Spleen (tissue), 13 donors: ENCODE measurements around the gene PLEKHB1. TPM values are rescaled to one million over a fixed set of nuclear protein-coding genes. Genes with fewer than 3 reads are reported as not detected.

Experiments used
- DNase-seq: peaks from one replicate; pipeline ENCODE4 v3.0.0-alpha.2; 2020
- H3K27ac ChIP-seq, 8 donors: fragments of 200-600 bp; sonication (generic) in 7 of 8; 1 replicate in 4 of 8; 2 replicates in 4 of 8; pipeline versions ENCODE4 v1.5.0 to v1.8.0; 2016 to 2021; ENCODE audit warnings: inconsistent platforms in 4 of 8, mild to moderate bottlenecking in 4 of 8, moderate library complexity in 1 of 8
- H3K27me3 ChIP-seq, 7 donors: fragments of 200-600 bp; sonication (generic) in 6 of 7; replicated peaks in 1 of 7; 1 replicate in 4 of 7; 2 replicates in 3 of 7; pipeline versions ENCODE4 v1.5.0 to v1.8.0; 2016 to 2021; ENCODE audit warnings: inconsistent platforms in 3 of 7, mild to moderate bottlenecking in 1 of 7
- H3K36me3 ChIP-seq, 6 donors: fragments of 200-600 bp; sonication (generic) in 5 of 6; 1 replicate in 4 of 6; 2 replicates in 2 of 6; pipeline versions ENCODE4 v1.5.0 to v1.8.0; 2016 to 2021; ENCODE audit warnings: inconsistent platforms in 2 of 6
- H3K4me1 ChIP-seq, 6 donors: fragments of 200-600 bp; sonication (generic) in 5 of 6; 1 replicate in 3 of 6; 2 replicates in 3 of 6; pipeline versions ENCODE4 v1.5.0 to v1.8.0; 2016 to 2021; ENCODE audit warnings: inconsistent platforms in 3 of 6
- H3K4me3 ChIP-seq, 8 donors: fragments of 200-600 bp; sonication (generic) in 7 of 8; 1 replicate in 4 of 8; 2 replicates in 4 of 8; pipeline versions ENCODE4 v1.5.0 to v1.8.0; 2016 to 2021; ENCODE audit warnings: inconsistent platforms in 4 of 8, mild to moderate bottlenecking in 4 of 8, moderate library complexity in 2 of 8
- H3K9me3 ChIP-seq, 8 donors: fragments of 200-600 bp; sonication (generic) in 7 of 8; 1 replicate in 4 of 8; 2 replicates in 4 of 8; pipeline versions ENCODE4 v1.5.0 to v1.8.0; 2016 to 2021; ENCODE audit warnings: inconsistent platforms in 4 of 8
- POLR2A ChIP-seq, 3 donors: fragments of 450-650 bp; IDR thresholded peaks; one replicate each; pipeline ENCODE4 v1.5.1; 2017; ENCODE audit warnings: antibody characterized with exemption in 3 of 3, mild to moderate bottlenecking in 1 of 3
- POLR2AphosphoS5 ChIP-seq, 3 donors: sonication (generic); formaldehyde crosslinking; IDR thresholded peaks; one replicate each; pipeline ENCODE4 v1.5.1; 2017; ENCODE audit warnings: antibody characterized with exemption in 3 of 3
- WGBS, 5 donors: extraction: QIAGEN DNeasy Blood & Tissue Kit in 3 of 5; methylation state at CpG; one replicate each; pipeline versions ENCODE4 v1.1.5 to v1.1.7; 2013 to 2018; 5-methylcytosine and 5-hydroxymethylcytosine counted together
- intact Hi-C: fragments of 100-400 bp; cut with DNase I; formaldehyde crosslinking; loops from one replicate; pipeline ENCODE4 v1.15.0; 2023; ENCODE audit warnings: low total_unique reads
- long read RNA-seq, 2 donors: transcript quantifications; one replicate each; lab custom pipeline, GENCODE V29; 2026
- polyA plus RNA-seq, 3 donors: library from polyadenylated mRNA; stranded (reverse); fragments of 200-250 nt; gene quantifications; one replicate each; pipeline ENCODE4 v1.2.1, GENCODE V29; 2013
- total RNA-seq, 7 donors: library from RNA; depleted of rRNA in 3 of 7; stranded (reverse); fragments of >200 nt in 3 of 7; fragmentation: NEBNext Ultra II Directional in 4 of 7; extraction: Animal tissue kit (Norgen Biotek cat#: 25700) in 4 of 7; gene quantifications; one replicate each; pipeline versions ENCODE4 v1.1.0 to v1.2.1, GENCODE V29; 2016 to 2021
- TF ChIP-seq, protein P1 (sequence below), 11 experiments: fragments of 200-600 bp in 7 of 11; fragments of 450-650 bp in 4 of 11; sonication (generic) in 4 of 11; IDR thresholded peaks in 8 of 11; conservative IDR thresholded peaks in 3 of 11; 1 replicate in 7 of 11; 2 replicates in 4 of 11; pipeline versions ENCODE4 v1.4.0 to v1.8.0; 2016 to 2021; ENCODE audit warnings: antibody characterized with exemption in 11 of 11, inconsistent platforms in 4 of 11, mild to moderate bottlenecking in 1 of 11
- donor health status: healthy with polysubstance abuse.
- donor health status: DM: no; HTN: no; CAD: no; lungs with moderate emphysema.
- donor health status: DM: no; HTN: no; CAD: no.
- donor health status: Bipolar disorder and iron deficiency.
- donor health status: healthy.
- donor health status: DM: no; HTN: no; CAD: no.
- donor health status: DM: yes; HTN: yes; CAD: no.

Gene PLEKHB1
- total RNA-seq, result 10 to 100 TPM in 3 of 7 donors, 1 to 10 TPM in 4; 2.0 to 12.3 (median 8.1) TPM
- polyA plus RNA-seq, result 1 to 10 TPM; 3.6 to 8.3 (median 3.7) TPM
- long read RNA-seq, donor 1, result 0 reads
- long read RNA-seq, donor 2, partial matches to known transcripts, result 0 of 1 reads
- long read RNA-seq, donor 2, other reads (novel, unspliced or antisense), result 0 of 1 reads

GRCh38 chr11:73645972-73646631 is at the start of gene PLEKHB1:
Gene PLEKHB1 (plus strand): TSS chr11:73646581. CDS start chr11:73646609, 28 bp downstream.
- 53 to 65% (median 64%) methylated on average over 17 to 26 of the region's 26 CpGs for WGBS, 5 donors
- intact Hi-C loops, result no loop called here
- H3K4me3 ChIP-seq, result peak within 1 kb of the TSS in 5 of 8 donors; percentile 22 to 66 (median 27)
- H3K27ac ChIP-seq, result peak within 1 kb of the TSS in 3 of 8 donors; percentile 45 to 71 (median 55)
- TF ChIP-seq POLR2A (IDR thresholded peaks at IDR 0.05) (no peak), POLR2AphosphoS5 (IDR thresholded peaks at IDR 0.05) (no peak)
- TF ChIP-seq, protein P1, sequence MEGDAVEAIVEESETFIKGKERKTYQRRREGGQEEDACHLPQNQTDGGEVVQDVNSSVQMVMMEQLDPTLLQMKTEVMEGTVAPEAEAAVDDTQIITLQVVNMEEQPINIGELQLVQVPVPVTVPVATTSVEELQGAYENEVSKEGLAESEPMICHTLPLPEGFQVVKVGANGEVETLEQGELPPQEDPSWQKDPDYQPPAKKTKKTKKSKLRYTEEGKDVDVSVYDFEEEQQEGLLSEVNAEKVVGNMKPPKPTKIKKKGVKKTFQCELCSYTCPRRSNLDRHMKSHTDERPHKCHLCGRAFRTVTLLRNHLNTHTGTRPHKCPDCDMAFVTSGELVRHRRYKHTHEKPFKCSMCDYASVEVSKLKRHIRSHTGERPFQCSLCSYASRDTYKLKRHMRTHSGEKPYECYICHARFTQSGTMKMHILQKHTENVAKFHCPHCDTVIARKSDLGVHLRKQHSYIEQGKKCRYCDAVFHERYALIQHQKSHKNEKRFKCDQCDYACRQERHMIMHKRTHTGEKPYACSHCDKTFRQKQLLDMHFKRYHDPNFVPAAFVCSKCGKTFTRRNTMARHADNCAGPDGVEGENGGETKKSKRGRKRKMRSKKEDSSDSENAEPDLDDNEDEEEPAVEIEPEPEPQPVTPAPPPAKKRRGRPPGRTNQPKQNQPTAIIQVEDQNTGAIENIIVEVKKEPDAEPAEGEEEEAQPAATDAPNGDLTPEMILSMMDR (IDR thresholded peaks at IDR 0.05 in 8 of 11, conservative IDR thresholded peaks at IDR 0.05 in 3 of 11), result no peak
- peaks cover 0 to 35% (median 0%) of the 10 kb centered on the region in 7 donors for H3K27me3 ChIP-seq
- peaks cover 0 to 33% (median 13%) of the 10 kb centered on the region in 6 donors for H3K4me1 ChIP-seq
- H3K9me3 ChIP-seq, result no peaks in the 10 kb centered on the region
- no peaks in the 10 kb centered on the region for H3K36me3 ChIP-seq
- no peak for DNase-seq

DNA sequence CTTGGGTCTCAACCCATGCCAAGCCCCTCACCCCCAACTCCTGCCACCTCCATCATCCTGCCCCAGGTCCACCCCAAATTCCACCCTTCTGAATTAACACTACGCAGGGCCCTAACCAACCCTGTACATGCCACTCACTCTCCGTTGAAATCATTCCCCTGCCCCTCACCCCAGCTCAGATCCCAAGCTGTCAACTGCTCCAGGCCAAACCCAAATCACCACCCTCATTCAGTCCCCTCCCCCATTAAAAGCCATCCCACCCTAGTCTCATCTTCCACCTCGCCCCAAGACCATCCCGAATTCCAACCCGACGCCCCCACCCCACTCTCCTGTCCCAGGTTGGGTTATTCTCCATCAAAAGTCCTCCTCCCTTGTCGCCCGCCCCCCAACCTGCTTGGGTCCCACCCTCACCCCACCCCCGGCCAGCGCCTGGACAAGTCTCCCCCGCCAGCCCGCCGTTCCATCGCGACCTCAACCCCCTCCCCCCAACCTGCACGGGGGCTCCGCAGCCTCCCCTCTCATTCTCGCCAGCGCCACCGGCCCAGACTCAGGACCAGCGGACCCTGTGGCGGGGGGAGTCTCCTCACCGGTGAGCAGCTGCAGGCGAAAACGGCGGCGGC is 48.9 kb upstream of the PLEKHB1 start:
- Histone ChIP-seq H3K4me1 (peaks cover 6 to 45% (median 19%) of the 10 kb centered on the region in 6 donors), H3K27me3 (no peaks in the 10 kb centered on the region), H3K36me3 (no peaks in the 10 kb centered on the region), H3K9me3 (no peaks in the 10 kb centered on the region), H3K27ac (peak overlapping the region; percentile 58 to 93 (median 88)), H3K4me3 (peak overlapping the region; percentile 67 to 90 (median 79))
- DNase-seq, result no peak
- intact Hi-C loops, result no loop called here
- TF ChIP-seq, protein P1 (IDR thresholded peaks at IDR 0.05 in 8 of 11, conservative IDR thresholded peaks at IDR 0.05 in 3 of 11), result peak in 1 of 11 experiments; percentile 4
- TF ChIP-seq POLR2AphosphoS5 (IDR thresholded peaks at IDR 0.05), result no peak
- WGBS, 5 donors, result 4 to 5% (median 5%) methylated on average over 23 to 27 of the region's 27 CpGs

DNA sequence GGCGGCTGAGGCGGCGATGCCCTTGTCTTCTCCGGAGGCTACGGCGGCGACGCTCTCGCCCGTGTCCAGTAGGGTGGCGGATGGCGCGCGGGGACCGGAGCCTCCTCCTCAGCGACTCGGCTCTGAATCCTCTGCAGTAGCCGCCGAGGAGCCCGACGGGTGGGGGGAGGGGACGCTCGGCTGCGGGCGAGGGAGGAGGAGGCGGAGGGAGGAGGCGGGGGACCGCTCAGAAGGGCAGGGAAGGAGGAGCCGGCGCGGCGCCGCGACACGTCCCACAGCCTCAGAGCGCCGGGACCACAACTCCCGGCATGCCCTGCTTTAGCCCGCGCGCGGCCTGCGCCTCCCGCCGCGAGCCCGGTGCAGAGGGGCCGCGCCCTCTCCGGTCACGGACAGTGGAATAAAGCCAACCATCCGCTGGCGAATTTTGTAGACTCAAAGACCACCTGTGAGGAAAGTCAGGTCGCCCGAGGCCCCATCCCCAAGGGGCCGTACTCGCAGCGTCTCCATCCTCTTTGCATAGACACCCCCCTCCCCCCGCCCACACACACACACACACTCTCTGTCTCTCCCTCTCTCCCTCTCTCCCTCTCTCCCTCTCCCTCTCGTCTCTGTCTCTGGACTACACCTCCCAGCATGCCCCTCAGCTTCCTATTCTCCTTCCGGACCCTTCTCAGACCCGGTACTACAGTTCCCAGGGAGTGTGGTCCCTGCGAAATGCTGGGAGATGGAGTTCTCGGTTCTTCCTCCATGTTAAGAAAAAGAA is 48.2 kb upstream of the PLEKHB1 start, which contains the start of gene FAM168A:
FAM168A (minus strand) TSS at position 157 of the 763 bp plus-strand sequence. CDS start 129,638 bp downstream, outside the sequence.
- peak; percentile 80 to 95 (median 90) for TF ChIP-seq POLR2AphosphoS5 (IDR thresholded peaks at IDR 0.05)
- TF ChIP-seq, protein P1 (IDR thresholded peaks at IDR 0.05 in 8 of 11, conservative IDR thresholded peaks at IDR 0.05 in 3 of 11), result peak in 9 of 11 experiments; percentile 15 to 56 (median 46)
- TF ChIP-seq POLR2A (IDR thresholded peaks at IDR 0.05), result peak in 1 of 3 donors; percentile 36
- intact Hi-C loops, result no loop called here
- 0 to 1% (median 1%) methylated on average over 34 to 64 of the region's 64 CpGs for WGBS, 5 donors
- H3K4me3 ChIP-seq, result peak within 1 kb of the TSS; percentile 67 to 90 (median 79)
- peak; percentile 99 for DNase-seq
- no peaks in the 10 kb centered on the region for H3K36me3 ChIP-seq
- peak within 1 kb of the TSS; percentile 58 to 93 (median 88) for H3K27ac ChIP-seq
- H3K27me3 ChIP-seq, result no peaks in the 10 kb centered on the region
- no peaks in the 10 kb centered on the region for H3K9me3 ChIP-seq
- peaks cover 6 to 39% (median 19%) of the 10 kb centered on the region in 6 donors for H3K4me1 ChIP-seq
